Stimulated activated CD4-positive, alpha-beta T cell treated with anti-CD3 and anti-CD28 coated beads, Interleukin-15, amount 100 ng/mL, for 24 hours (primary cell): ENCODE results near the gene TACR1.

Experiments
- DNase-seq: peaks from one replicate; pipeline ENCODE4 v3.0.0-alpha.2; 2020

TACR1 gene

GRCh38 chr2:75007061-75007460, 192.3 kb downstream of the TACR1 start:
- no peak for DNase-seq

GRCh38 chr2:75006041-75006440, 193.3 kb downstream of the TACR1 start:
- no peak for DNase-seq

GRCh38 chr2:75003773-75004172, 195.5 kb downstream of the TACR1 start:
- no peak for DNase-seq

- no peak for DNase-seq
Observed at GRCh38 chr2:75003276-75003675, 196.0 kb downstream of the TACR1 start.

- no peak for DNase-seq
Observed at GRCh38 chr2:75002007-75002406, 197.3 kb downstream of the TACR1 start.

- no peak for DNase-seq
Observed at GRCh38 chr2:74999468-74999867, 199.9 kb downstream of the TACR1 start.
